Measurements from ENCODE around the gene RPS25.
A peak's percentile ranks its signal among the peaks of the same experiment; 100 is the strongest.
"Not testable (repeated sequence)": the region's sequence is repeated elsewhere in the genome, so short reads cannot be mapped to it uniquely, and the experiment has no call there.

RPS25 gene

GRCh38 chr11:119039471-119039870 lies 21.3 kb upstream of the RPS25 start:
- not testable (repeated sequence) for DNase-seq (ENCODE audit: low spot score); FAIRE-seq

GRCh38 chr11:119038884-119039283 lies 20.7 kb upstream of the RPS25 start:
- FAIRE-seq, result no peak

GRCh38 chr11:119034813-119035212 lies 16.7 kb upstream of the RPS25 start:
- FAIRE-seq (no peak), DNase-seq (ENCODE audit: low spot score) (no peak)

More at GRCh38 chr11:119038884-119039283, 20.7 kb upstream of the RPS25 start:
- DNase-seq (ENCODE audit: low spot score), result no peak

GRCh38 chr11:119033421-119033820 lies 15.3 kb upstream of the RPS25 start:
- not testable (repeated sequence) for FAIRE-seq; DNase-seq (ENCODE audit: low spot score)

- no peak for DNase-seq (ENCODE audit: low spot score)
- FAIRE-seq, result no peak
Measured at GRCh38 chr11:119031912-119032280, 13.8 kb upstream of the RPS25 start.

GRCh38 chr11:119030329-119031047 lies 12.3 kb upstream of the RPS25 start, which contains the start of gene SLC37A4:
TSS of gene SLC37A4 (minus strand) at chr11:119030877.
- peak; percentile 74 for FAIRE-seq
- peak; percentile 90 for DNase-seq (ENCODE audit: low spot score)

- DNase-seq (ENCODE audit: low spot score), result no peak
- FAIRE-seq, result no peak
Measured at GRCh38 chr11:119030029-119030328, 11.8 kb upstream of the RPS25 start.

GRCh38 chr11:119029340-119030028 lies 11.3 kb upstream of the RPS25 start:
- DNase-seq (ENCODE audit: low spot score) (peak; percentile 85), FAIRE-seq (peak; percentile 90)

- FAIRE-seq (no peak), DNase-seq (ENCODE audit: low spot score) (no peak)
Measured at GRCh38 chr11:119029069-119029339, 10.9 kb upstream of the RPS25 start.

- FAIRE-seq, result no peak
- no peak for DNase-seq (ENCODE audit: low spot score)
Measured at GRCh38 chr11:119028346-119029068, 10.4 kb upstream of the RPS25 start.

GRCh38 chr11:119027561-119028345 lies 9.6 kb upstream of the RPS25 start:
- FAIRE-seq (no peak), DNase-seq (ENCODE audit: low spot score) (no peak)

GRCh38 chr11:119026970-119027369 lies 8.8 kb upstream of the RPS25 start:
- no peak for FAIRE-seq
- DNase-seq (ENCODE audit: low spot score), result no peak

GRCh38 chr11:119025978-119026766 lies 8.0 kb upstream of the RPS25 start:
- FAIRE-seq (no peak), DNase-seq (ENCODE audit: low spot score) (no peak)

GRCh38 chr11:119025541-119025940 lies 7.4 kb upstream of the RPS25 start:
- no peak for DNase-seq (ENCODE audit: low spot score)
- no peak for FAIRE-seq

- FAIRE-seq, result no peak
- DNase-seq (ENCODE audit: low spot score), result no peak
Measured at GRCh38 chr11:119025099-119025473, 6.9 kb upstream of the RPS25 start.

GRCh38 chr11:119024430-119025098 lies 6.4 kb upstream of the RPS25 start:
- DNase-seq (ENCODE audit: low spot score) (no peak), FAIRE-seq (no peak)

GRCh38 chr11:119023741-119024140 lies 5.6 kb upstream of the RPS25 start:
- DNase-seq (ENCODE audit: low spot score) (no peak), FAIRE-seq (no peak)

GRCh38 chr11:119021631-119022030 lies 3.5 kb upstream of the RPS25 start:
- DNase-seq (ENCODE audit: low spot score), result no peak
- FAIRE-seq, result no peak

GRCh38 chr11:119019996-119020395 lies 1.9 kb upstream of the RPS25 start:
- no peak for FAIRE-seq
- no peak for DNase-seq (ENCODE audit: low spot score)

- not testable (repeated sequence) for DNase-seq (ENCODE audit: low spot score); FAIRE-seq
Measured at GRCh38 chr11:119017377-119017776, 766 bp downstream of the RPS25 start.
